Fibroblast of mammary gland (primary cell): ENCODE results near the gene LDB2.

Source experiments
- DNase-seq: peaks from one replicate; pipeline ENCODE4 v3.0.0-alpha.2; 2010; ENCODE audit warnings: low read depth
- H3K4me3 ChIP-seq: 2 replicates; pipeline ENCODE4 v1.5.1; 2011; ENCODE audit warnings: low read depth, mild to moderate bottlenecking, low read length, moderate library complexity; ENCODE audit not compliant: control insufficient read depth
- CTCF ChIP-seq: conservative IDR thresholded peaks from 2 replicates; pipeline ENCODE4 v1.5.1; 2011; ENCODE audit warnings: low read depth, low read length, inconsistent platforms; ENCODE audit not compliant: control insufficient read depth, insufficient read depth

Gene LDB2

GRCh38 chr4:16826406-16826910 lies 72.0 kb downstream of the LDB2 start:
- DNase-seq: no peak
- no peak overlapping the region for H3K4me3 ChIP-seq
- TF ChIP-seq CTCF: no peak

GRCh38 chr4:16824278-16824806 lies 74.1 kb downstream of the LDB2 start:
- TF ChIP-seq CTCF: no peak
- DNase-seq: peak; percentile 6
- H3K4me3 ChIP-seq: no peak overlapping the region

GRCh38 chr4:16820329-16820728 lies 78.1 kb downstream of the LDB2 start:
- no peak for DNase-seq
- no peak overlapping the region for H3K4me3 ChIP-seq
- TF ChIP-seq CTCF: no peak

GRCh38 chr4:16819652-16820051 lies 78.8 kb downstream of the LDB2 start:
- no peak overlapping the region for H3K4me3 ChIP-seq
- TF ChIP-seq CTCF: no peak

GRCh38 chr4:16818005-16818404 lies 80.4 kb downstream of the LDB2 start:
- DNase-seq: no peak
- H3K4me3 ChIP-seq: no peak overlapping the region
- TF ChIP-seq CTCF: no peak

More at GRCh38 chr4:16819652-16820051, 78.8 kb downstream of the LDB2 start:
- no peak for DNase-seq

- TF ChIP-seq CTCF: no peak
- H3K4me3 ChIP-seq: no peak overlapping the region
- no peak for DNase-seq
Measured at GRCh38 chr4:16817286-16817685, 81.2 kb downstream of the LDB2 start.

- DNase-seq: no peak
- no peak for TF ChIP-seq CTCF
- H3K4me3 ChIP-seq: no peak overlapping the region
Measured at GRCh38 chr4:16814361-16814760, 84.1 kb downstream of the LDB2 start.
